ENCODE data around the gene UNG.

The UNG gene

DNA sequence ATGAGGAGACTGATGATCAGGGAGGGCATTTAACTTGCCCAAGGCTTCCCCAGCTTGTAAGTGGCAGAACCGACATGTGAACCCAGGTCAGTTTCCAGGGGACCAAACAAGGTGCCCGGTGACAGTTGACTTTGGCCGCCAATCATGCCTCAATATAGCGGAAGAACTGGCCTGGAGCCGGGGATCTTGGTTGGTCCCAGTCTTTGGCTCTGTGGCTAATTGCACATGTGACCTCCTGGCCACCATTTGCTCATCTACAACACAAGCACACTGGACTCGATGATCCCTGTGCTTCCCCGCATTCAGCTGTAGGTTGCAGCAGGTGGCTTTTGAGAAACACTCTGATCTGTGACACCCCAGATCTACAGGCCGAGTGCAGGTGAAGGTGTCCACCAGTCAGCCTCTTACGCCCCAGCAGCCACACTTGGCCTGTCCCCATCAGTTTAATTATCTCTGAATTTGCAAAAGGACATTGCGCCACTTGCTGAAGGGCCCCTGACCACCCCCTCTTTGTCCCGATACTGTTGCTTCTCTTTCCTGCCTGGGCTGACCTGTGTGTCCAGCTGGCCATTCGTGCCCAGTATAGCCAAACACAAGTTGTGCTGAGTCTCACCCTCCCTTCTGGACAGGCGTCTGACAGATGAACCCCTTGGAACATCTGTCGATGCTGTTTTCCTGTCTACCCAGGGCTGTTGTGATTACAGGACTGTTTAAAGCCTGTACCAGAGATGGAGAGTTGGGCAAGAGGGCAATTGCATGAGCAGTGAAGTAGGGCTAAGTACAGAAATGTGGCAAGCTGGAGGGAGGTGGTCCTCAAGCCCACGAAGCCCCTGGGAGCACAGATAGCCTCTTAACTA lies 33.1 kb downstream of the UNG start:
- Histone ChIP-seq H3K36me3 (ENCODE audit: insufficient read depth, low read length) (no peaks in the 10 kb centered on the region), H3K4me3 (ENCODE audit: low read depth in 1 of 2, low read length in 2 of 2) (no peak overlapping the region), H3K9me3 (ENCODE audit: insufficient read depth, low read length, severe bottlenecking) (no peaks in the 10 kb centered on the region), H3K27ac (ENCODE audit: low read length) (no peak overlapping the region), H4K20me1 (ENCODE audit: insufficient read depth, low read length) (no peaks in the 10 kb centered on the region; the same call in 1 of the 2 replicates), H3K27me3 (ENCODE audit: insufficient read depth, low read length, poor library complexity) (no peaks in the 10 kb centered on the region), H3K79me2 (ENCODE audit: insufficient read depth, low read length) (no peaks in the 10 kb centered on the region), H3K9ac (ENCODE audit: low read depth, low read length) (no peak overlapping the region), H3K4me1 (ENCODE audit: insufficient read depth, low read length) (no peaks in the 10 kb centered on the region), H2AFZ (ENCODE audit: low read depth, low read length) (no peak overlapping the region), H3K4me2 (ENCODE audit: insufficient read depth, low read length) (no peak overlapping the region)
- DNase-seq (no peak), ATAC-seq (ENCODE audit: insufficient read depth, low read depth) (no peak)
- TF ChIP-seq CTCF (IDR thresholded peaks at IDR 0.05; ENCODE audit: borderline replicate concordance, extremely low read depth, low read length, poor library complexity, severe bottlenecking) (no peak), EZH2 (IDR thresholded peaks at IDR 0.05; ENCODE audit: borderline replicate concordance, low read depth, low read length, severe bottlenecking) (no peak)

- no peaks in the 10 kb centered on the region for H3K4me1 ChIP-seq (ENCODE audit: insufficient read depth, low read length)
- H3K36me3 ChIP-seq (ENCODE audit: insufficient read depth, low read length), result no peaks in the 10 kb centered on the region
- TF ChIP-seq CTCF (IDR thresholded peaks at IDR 0.05; ENCODE audit: borderline replicate concordance, extremely low read depth, low read length, poor library complexity, severe bottlenecking), result no peak
- no peak for TF ChIP-seq EZH2 (IDR thresholded peaks at IDR 0.05; ENCODE audit: borderline replicate concordance, low read depth, low read length, severe bottlenecking)
- no peak overlapping the region for H2AFZ ChIP-seq (ENCODE audit: low read depth, low read length)
- ATAC-seq (ENCODE audit: insufficient read depth, low read depth) (no peak), DNase-seq (no peak)
- H3K9me3 ChIP-seq (ENCODE audit: insufficient read depth, low read length, severe bottlenecking), result no peaks in the 10 kb centered on the region
- H3K27me3 ChIP-seq (ENCODE audit: insufficient read depth, low read length, poor library complexity), result no peaks in the 10 kb centered on the region
- no peak overlapping the region for H3K4me2 ChIP-seq (ENCODE audit: insufficient read depth, low read length)
- no peaks in the 10 kb centered on the region; the same call in 1 of the 2 replicates for H4K20me1 ChIP-seq (ENCODE audit: insufficient read depth, low read length)
- no peaks in the 10 kb centered on the region for H3K79me2 ChIP-seq (ENCODE audit: insufficient read depth, low read length)
- no peak overlapping the region for H3K27ac ChIP-seq (ENCODE audit: low read length)
- H3K4me3 ChIP-seq (ENCODE audit: low read depth in 1 of 2, low read length in 2 of 2), result no peak overlapping the region
- no peak overlapping the region for H3K9ac ChIP-seq (ENCODE audit: low read depth, low read length)
These were observed 34.0 kb downstream of the UNG start for GRCh38 chr12:109131154-109132050.

GRCh38 chr12:109134186-109134917 lies 37.0 kb downstream of the UNG start:
- ATAC-seq (ENCODE audit: insufficient read depth, low read depth) (no peak), DNase-seq (no peak)
- Histone ChIP-seq H3K9ac (ENCODE audit: low read depth, low read length) (no peak overlapping the region), H2AFZ (ENCODE audit: low read depth, low read length) (no peak overlapping the region), H3K36me3 (ENCODE audit: insufficient read depth, low read length) (no peaks in the 10 kb centered on the region), H3K27ac (ENCODE audit: low read length) (no peak overlapping the region), H3K4me1 (ENCODE audit: insufficient read depth, low read length) (no peaks in the 10 kb centered on the region), H3K79me2 (ENCODE audit: insufficient read depth, low read length) (no peaks in the 10 kb centered on the region), H3K4me3 (ENCODE audit: low read depth in 1 of 2, low read length in 2 of 2) (no peak overlapping the region), H3K9me3 (ENCODE audit: insufficient read depth, low read length, severe bottlenecking) (no peaks in the 10 kb centered on the region), H3K27me3 (ENCODE audit: insufficient read depth, low read length, poor library complexity) (no peaks in the 10 kb centered on the region), H4K20me1 (ENCODE audit: insufficient read depth, low read length) (no peaks in the 10 kb centered on the region; the same call in 1 of the 2 replicates), H3K4me2 (ENCODE audit: insufficient read depth, low read length) (no peak overlapping the region)
- TF ChIP-seq CTCF (IDR thresholded peaks at IDR 0.05; ENCODE audit: borderline replicate concordance, extremely low read depth, low read length, poor library complexity, severe bottlenecking) (peak; percentile 32), EZH2 (IDR thresholded peaks at IDR 0.05; ENCODE audit: borderline replicate concordance, low read depth, low read length, severe bottlenecking) (no peak)

Data from DND-41 (cell line).